GM19238 (cell line): ENCODE measurements around the gene PPP6R1.
A peak's percentile ranks its signal among the peaks of the same experiment; 100 is the strongest.

Experiments used
- DNase-seq: peaks from one replicate; pipeline ENCODE4 v3.0.0; 2011; ENCODE audit warnings: low spot score; ENCODE audit not compliant: insufficient read length

The PPP6R1 gene

GRCh38 chr19:55283548-55284377 lies 24.9 kb upstream of the PPP6R1 start, which contains the start of gene BRSK1:
TSS of gene BRSK1 (plus strand) at chr19:55283997. CDS start at chr19:55284443, 446 bp downstream.
- no peak for DNase-seq

- DNase-seq: peak; percentile 89
These were observed 21.2 kb upstream of the PPP6R1 start, which contains the start of gene HSPBP1 for GRCh38 chr19:55279770-55280643. TSS of gene HSPBP1 (minus strand) at chr19:55280110. CDS start at chr19:55279608, 502 bp downstream.

GRCh38 chr19:55279340-55279739 lies 20.5 kb upstream of the PPP6R1 start:
- no peak for DNase-seq

- no peak for DNase-seq
These were observed 19.7 kb upstream of the PPP6R1 start for GRCh38 chr19:55278391-55279135.

GRCh38 chr19:55277494-55277893 lies 18.7 kb upstream of the PPP6R1 start:
- DNase-seq: no peak

- DNase-seq: no peak
These were observed 18.1 kb upstream of the PPP6R1 start for GRCh38 chr19:55276720-55277430.

GRCh38 chr19:55275851-55276719 lies 17.3 kb upstream of the PPP6R1 start:
- DNase-seq: peak; percentile 56

GRCh38 chr19:55273978-55274707 lies 15.3 kb upstream of the PPP6R1 start:
- DNase-seq: no peak

- no peak for DNase-seq
These were observed 13.3 kb upstream of the PPP6R1 start for GRCh38 chr19:55272142-55272541.

GRCh38 chr19:55270172-55270942 lies 11.5 kb upstream of the PPP6R1 start:
- no peak for DNase-seq

- DNase-seq: no peak
These were observed 10.5 kb upstream of the PPP6R1 start for GRCh38 chr19:55269299-55269698.

GRCh38 chr19:55266840-55267239 lies 8.0 kb upstream of the PPP6R1 start:
- DNase-seq: no peak

- DNase-seq: no peak
These were observed 7.6 kb upstream of the PPP6R1 start for GRCh38 chr19:55266404-55266803.

- DNase-seq: no peak
These were observed 7.0 kb upstream of the PPP6R1 start for GRCh38 chr19:55265723-55266386.

- no peak for DNase-seq
These were observed 6.4 kb upstream of the PPP6R1 start for GRCh38 chr19:55265173-55265572.

GRCh38 chr19:55264531-55264930 lies 5.7 kb upstream of the PPP6R1 start:
- DNase-seq: no peak

- no peak for DNase-seq
These were observed 3.5 kb upstream of the PPP6R1 start for GRCh38 chr19:55262359-55262758.

- DNase-seq: no peak
These were observed 2.9 kb upstream of the PPP6R1 start for GRCh38 chr19:55261671-55262126.
